Activated CD8-positive, alpha-beta memory T cell treated with anti-CD3 and anti-CD28 coated beads for 1 hour (primary cell): Measurements from ENCODE around the gene TNFRSF19.
A peak's percentile ranks its signal among the peaks of the same experiment; 100 is the strongest.

Source experiments
- DNase-seq, 2 donors: peaks; one replicate each; pipeline ENCODE4 v3.0.0-alpha.2; 2020; ENCODE audit warnings: low read depth in 1 of 2; ENCODE audit errors: extremely low read depth in 1 of 2

The TNFRSF19 gene

GRCh38 chr13:23680845-23681669 lies 110.8 kb downstream of the TNFRSF19 start:
- DNase-seq, result no peak

GRCh38 chr13:23683084-23683483 lies 112.9 kb downstream of the TNFRSF19 start:
- no peak for DNase-seq

- DNase-seq, result no peak
Measured at GRCh38 chr13:23684647-23685046, 114.4 kb downstream of the TNFRSF19 start.

- DNase-seq, result no peak
Measured at GRCh38 chr13:23685416-23685815, 115.2 kb downstream of the TNFRSF19 start.

DNA sequence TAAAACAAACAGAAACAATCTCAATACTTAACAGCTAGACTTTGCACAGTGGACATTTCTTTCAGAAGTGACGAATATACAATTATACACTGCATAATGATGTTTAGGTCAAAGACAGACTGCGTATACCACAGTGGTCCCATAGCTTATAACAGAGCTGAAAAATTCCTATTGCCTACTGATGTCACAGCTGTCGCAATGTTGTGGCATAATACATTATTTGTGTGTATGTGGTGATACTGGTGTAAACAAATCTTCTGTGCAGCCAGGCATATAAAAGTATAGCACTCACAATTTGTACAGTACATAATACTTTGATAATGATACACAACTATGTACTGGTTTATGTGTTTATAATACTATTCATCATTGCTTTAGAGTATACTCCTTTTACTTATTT lies 116.7 kb downstream of the TNFRSF19 start:
- DNase-seq, result no peak

- no peak for DNase-seq
Measured at GRCh38 chr13:23687614-23688013, 117.4 kb downstream of the TNFRSF19 start.

GRCh38 chr13:23688336-23688735 lies 118.1 kb downstream of the TNFRSF19 start:
- no peak for DNase-seq

DNA sequence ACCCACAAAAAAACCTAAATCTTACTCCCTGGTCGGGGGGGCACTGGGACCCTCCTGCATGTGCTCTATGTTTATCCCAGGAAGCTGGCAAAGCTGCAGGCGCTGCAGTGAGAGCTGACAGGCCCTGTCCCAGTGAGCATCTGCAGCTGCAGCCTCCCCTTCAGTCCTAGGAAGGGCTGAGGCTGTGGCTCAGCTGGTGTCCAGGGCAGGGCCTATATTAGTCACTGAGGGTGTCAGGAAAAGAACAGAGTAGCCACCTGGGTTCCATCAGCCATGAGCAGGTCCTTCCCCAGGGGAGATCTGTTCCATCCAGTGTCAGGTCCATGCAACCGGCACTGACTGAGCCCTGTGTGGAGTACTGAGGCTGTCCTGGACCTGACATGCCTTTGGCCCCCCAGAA lies 120.5 kb downstream of the TNFRSF19 start:
- DNase-seq, result no peak

DNA sequence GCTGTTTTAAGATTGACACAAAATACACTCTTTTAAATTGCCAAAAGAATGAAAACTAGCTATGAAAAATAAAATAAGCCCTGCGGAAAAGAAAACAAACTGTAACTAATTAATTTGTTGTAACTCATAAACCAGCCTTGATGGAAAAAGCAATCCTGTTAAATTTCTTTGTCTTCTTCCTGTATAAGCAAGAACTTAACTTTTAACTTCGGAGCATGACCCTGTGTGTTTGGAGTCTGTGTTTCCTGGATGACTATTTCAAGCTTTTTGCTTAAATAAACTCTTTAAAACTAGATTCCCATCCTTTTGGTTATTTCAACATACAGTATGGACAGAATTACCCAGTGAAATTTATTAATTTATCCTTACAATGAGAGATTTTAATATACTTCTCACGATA lies 122.6 kb downstream of the TNFRSF19 start:
- no peak for DNase-seq

- DNase-seq, result no peak
Measured at GRCh38 chr13:23695196-23695595, 125.0 kb downstream of the TNFRSF19 start.

GRCh38 chr13:23695711-23696464 lies 125.7 kb downstream of the TNFRSF19 start:
- DNase-seq, result peak; percentile 6 to 40

- DNase-seq, result no peak
Measured at GRCh38 chr13:23696610-23697009, 126.4 kb downstream of the TNFRSF19 start.

- DNase-seq, result no peak
Measured at GRCh38 chr13:23697772-23698313, 127.6 kb downstream of the TNFRSF19 start.

- no peak for DNase-seq
Measured at GRCh38 chr13:23699271-23699670, 129.1 kb downstream of the TNFRSF19 start.

- DNase-seq, result no peak
Measured at GRCh38 chr13:23701186-23701585, 131.0 kb downstream of the TNFRSF19 start.

GRCh38 chr13:23701636-23702035 lies 131.4 kb downstream of the TNFRSF19 start:
- DNase-seq, result no peak

DNA sequence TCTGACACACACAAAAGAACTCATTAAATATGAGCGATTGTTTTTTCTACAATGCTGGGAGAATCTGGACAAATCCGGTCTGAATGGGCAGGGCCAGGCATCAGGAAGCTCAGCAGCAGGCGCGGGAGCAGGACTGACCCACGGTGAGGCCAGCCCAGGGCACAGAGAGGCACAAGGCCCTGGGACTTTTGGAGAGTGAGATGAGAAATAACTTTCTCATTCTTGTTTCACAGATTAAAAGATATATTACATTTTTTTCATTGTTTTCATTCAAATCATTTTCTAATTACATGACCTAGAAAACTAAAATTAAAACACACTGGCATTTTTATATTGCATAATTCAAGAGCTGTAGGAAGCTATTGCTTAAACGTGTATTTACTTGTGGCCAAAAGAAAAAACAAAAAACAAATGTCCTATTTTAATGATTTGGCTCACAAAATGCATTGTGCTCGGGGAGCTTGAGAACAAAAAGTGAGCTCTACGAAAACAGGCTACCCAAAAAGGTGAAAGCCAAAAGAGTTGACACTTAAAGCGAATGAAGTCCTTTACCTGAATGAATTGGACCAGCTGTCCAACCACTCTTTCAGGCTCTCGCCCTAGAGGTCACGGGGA lies 133.1 kb downstream of the TNFRSF19 start:
- no peak for DNase-seq

DNA sequence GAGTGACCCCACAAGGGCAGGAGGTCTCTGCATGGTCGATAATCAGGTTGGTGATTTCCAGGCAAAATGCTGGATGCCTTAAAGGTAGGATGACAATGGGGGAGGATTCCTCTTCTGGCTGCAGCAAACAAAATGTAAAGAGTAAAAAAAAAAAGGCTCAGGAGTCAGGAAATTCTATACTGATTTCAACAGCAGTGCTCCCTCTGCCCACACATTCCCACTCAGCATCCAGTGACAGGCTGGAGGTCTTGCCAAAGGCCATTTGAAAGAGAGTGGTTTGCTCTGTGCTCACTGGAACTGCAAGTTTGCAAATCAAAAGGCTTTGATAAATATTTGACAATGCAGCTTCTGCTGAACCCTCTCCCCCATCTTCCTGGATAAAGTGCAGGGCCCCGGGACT lies 135.4 kb downstream of the TNFRSF19 start:
- DNase-seq, result no peak

- no peak for DNase-seq
Measured at GRCh38 chr13:23707674-23708073, 137.5 kb downstream of the TNFRSF19 start.

- DNase-seq, result no peak
Measured at GRCh38 chr13:23709536-23709935, 139.3 kb downstream of the TNFRSF19 start.

DNA sequence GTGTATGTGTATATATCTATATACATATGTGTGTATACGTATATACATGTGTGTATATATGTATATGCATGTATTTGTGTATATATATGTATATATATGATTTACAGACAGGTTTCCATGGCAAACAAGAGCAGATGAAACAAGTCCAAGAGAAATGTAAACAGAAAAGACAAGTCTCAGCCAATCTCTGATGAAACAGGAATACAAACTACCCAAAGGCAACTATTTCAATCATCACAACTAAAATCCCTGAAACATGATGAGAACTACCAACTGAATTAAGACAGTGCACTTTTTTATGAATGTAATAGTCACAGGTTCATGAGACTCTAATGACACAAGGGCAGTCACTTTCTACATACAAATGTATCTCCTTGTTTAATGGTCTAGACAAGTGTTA lies 140.2 kb downstream of the TNFRSF19 start:
- DNase-seq, result no peak
